ENCODE results near the gene ABCC9.

Gene ABCC9

GRCh38 chr12:21950649-21951048 is 9.4 kb upstream of the ABCC9 start:
- TF ChIP-seq CTBP1 (IDR thresholded peaks at IDR 0.05; ENCODE audit: borderline replicate concordance) (no peak), HDGF (IDR thresholded peaks at IDR 0.05; ENCODE audit: borderline replicate concordance) (no peak), FOXM1 (IDR thresholded peaks at IDR 0.05; ENCODE audit: borderline replicate concordance) (no peak), FOXA1 (IDR thresholded peaks at IDR 0.05) (no peak), FOXK2 (IDR thresholded peaks at IDR 0.05) (no peak), SP1 (IDR thresholded peaks at IDR 0.05) (no peak), SUZ12 (IDR thresholded peaks at IDR 0.05) (no peak), ELF4 (IDR thresholded peaks at IDR 0.05) (no peak)
- ChIA-PET POLR2A (no interaction called here), CTCF (no interaction called here)
- no peak for DNase-seq (ENCODE audit: extremely low spot score)

DNA sequence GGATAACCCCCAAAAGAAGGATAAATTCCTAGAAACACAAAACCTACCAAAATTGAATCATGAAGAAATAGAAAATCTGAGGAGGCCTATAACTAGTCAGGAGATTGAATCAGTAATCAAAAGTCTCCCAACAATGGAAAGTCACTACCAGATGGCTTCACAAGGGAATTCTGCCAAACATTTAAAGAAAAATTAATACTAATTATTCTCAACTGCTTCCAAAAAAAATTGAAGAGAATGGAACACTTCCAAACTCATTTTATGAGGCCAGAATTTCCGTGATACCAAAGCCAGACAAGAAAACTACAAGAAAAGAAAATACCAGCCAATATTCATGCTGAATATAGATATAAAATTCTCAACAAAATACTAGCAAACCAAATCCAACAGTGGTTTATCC is 7.8 kb upstream of the ABCC9 start:
- ChIA-PET CTCF (no interaction called here), POLR2A (no interaction called here)

DNA sequence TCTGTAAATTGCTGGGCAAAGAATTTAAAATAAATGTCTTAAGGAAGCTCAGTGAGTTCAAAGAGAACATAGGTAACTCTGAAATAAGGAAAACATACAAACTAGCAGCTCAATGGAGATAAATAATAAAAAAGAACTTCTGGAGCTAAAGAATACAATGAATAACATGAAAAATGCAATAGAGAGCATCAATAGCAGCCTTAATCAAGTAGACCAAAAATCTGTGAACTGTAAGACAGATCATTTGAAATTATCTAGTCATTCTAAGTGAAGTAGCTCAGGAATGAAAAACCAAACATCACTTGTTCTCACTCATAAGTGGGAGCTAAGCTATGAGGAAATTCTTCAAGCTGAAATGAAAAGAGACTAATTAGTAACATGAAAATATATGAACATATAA is 5.8 kb upstream of the ABCC9 start:
- ChIA-PET CTCF (no interaction called here), POLR2A (no interaction called here)
- TF ChIP-seq ARNT (IDR thresholded peaks at IDR 0.05) (no peak), TARDBP (IDR thresholded peaks at IDR 0.05) (no peak), SUZ12 (IDR thresholded peaks at IDR 0.05) (no peak), NFRKB (IDR thresholded peaks at IDR 0.05) (no peak), HDGF (IDR thresholded peaks at IDR 0.05; ENCODE audit: borderline replicate concordance) (no peak), FOXK2 (IDR thresholded peaks at IDR 0.05) (no peak), L3MBTL2 (conservative IDR thresholded peaks at IDR 0.05) (no peak), LEF1 (IDR thresholded peaks at IDR 0.05; ENCODE audit: borderline replicate concordance) (no peak), FOXM1 (IDR thresholded peaks at IDR 0.05; ENCODE audit: borderline replicate concordance) (no peak), BHLHE40 (IDR thresholded peaks at IDR 0.05; ENCODE audit: borderline replicate concordance) (no peak), SP1 (IDR thresholded peaks at IDR 0.05) (no peak), FOXA1 (IDR thresholded peaks at IDR 0.05) (no peak), ELF4 (IDR thresholded peaks at IDR 0.05) (no peak), CTBP1 (IDR thresholded peaks at IDR 0.05; ENCODE audit: borderline replicate concordance) (no peak), ZNF384 (IDR thresholded peaks at IDR 0.05) (no peak)
- TF ChIP-seq, protein P1, sequence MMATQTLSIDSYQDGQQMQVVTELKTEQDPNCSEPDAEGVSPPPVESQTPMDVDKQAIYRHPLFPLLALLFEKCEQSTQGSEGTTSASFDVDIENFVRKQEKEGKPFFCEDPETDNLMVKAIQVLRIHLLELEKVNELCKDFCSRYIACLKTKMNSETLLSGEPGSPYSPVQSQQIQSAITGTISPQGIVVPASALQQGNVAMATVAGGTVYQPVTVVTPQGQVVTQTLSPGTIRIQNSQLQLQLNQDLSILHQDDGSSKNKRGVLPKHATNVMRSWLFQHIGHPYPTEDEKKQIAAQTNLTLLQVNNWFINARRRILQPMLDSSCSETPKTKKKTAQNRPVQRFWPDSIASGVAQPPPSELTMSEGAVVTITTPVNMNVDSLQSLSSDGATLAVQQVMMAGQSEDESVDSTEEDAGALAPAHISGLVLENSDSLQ (IDR thresholded peaks at IDR 0.05), result no peak

More for the DNA sequence above, 7.8 kb upstream of the ABCC9 start:
- DNase-seq (ENCODE audit: extremely low spot score), result no peak
- TF ChIP-seq FOXA1 (IDR thresholded peaks at IDR 0.05), result no peak
- TF ChIP-seq ZNF384 (IDR thresholded peaks at IDR 0.05), result no peak
- no peak for TF ChIP-seq SP1 (IDR thresholded peaks at IDR 0.05)
- no peak for TF ChIP-seq TARDBP (IDR thresholded peaks at IDR 0.05)
- TF ChIP-seq L3MBTL2 (conservative IDR thresholded peaks at IDR 0.05), result no peak
- no peak for TF ChIP-seq FOXK2 (IDR thresholded peaks at IDR 0.05)
- no peak for TF ChIP-seq SUZ12 (IDR thresholded peaks at IDR 0.05)
- no peak for TF ChIP-seq NFRKB (IDR thresholded peaks at IDR 0.05)
- no peak for TF ChIP-seq ELF4 (IDR thresholded peaks at IDR 0.05)
- no peak for TF ChIP-seq FOXM1 (IDR thresholded peaks at IDR 0.05; ENCODE audit: borderline replicate concordance)
- no peak for TF ChIP-seq BHLHE40 (IDR thresholded peaks at IDR 0.05; ENCODE audit: borderline replicate concordance)
- TF ChIP-seq, protein P1 (IDR thresholded peaks at IDR 0.05), result no peak
- TF ChIP-seq CTBP1 (IDR thresholded peaks at IDR 0.05; ENCODE audit: borderline replicate concordance), result no peak
- TF ChIP-seq ARNT (IDR thresholded peaks at IDR 0.05), result no peak
- TF ChIP-seq HDGF (IDR thresholded peaks at IDR 0.05; ENCODE audit: borderline replicate concordance), result no peak

GRCh38 chr12:21945002-21945401 is 3.8 kb upstream of the ABCC9 start:
- no peak for DNase-seq (ENCODE audit: extremely low spot score)
- TF ChIP-seq CTBP1 (IDR thresholded peaks at IDR 0.05; ENCODE audit: borderline replicate concordance) (no peak), LEF1 (IDR thresholded peaks at IDR 0.05; ENCODE audit: borderline replicate concordance) (no peak)
- ChIA-PET CTCF (no interaction called here), POLR2A (no interaction called here)

More for the DNA sequence above, 5.8 kb upstream of the ABCC9 start:
- DNase-seq (ENCODE audit: extremely low spot score), result no peak

GRCh38 chr12:21942377-21942703 is 1.1 kb upstream of the ABCC9 start:
- POLR2A ChIA-PET, result interaction anchor here (0.6 kb wide), 1 partner anchor 147 kb away, joined by 3 read pairs; no protein-coding TSS in a partner anchor
- DNase-seq (ENCODE audit: extremely low spot score), result no peak
- TF ChIP-seq CTBP1 (IDR thresholded peaks at IDR 0.05; ENCODE audit: borderline replicate concordance) (no peak), FOXM1 (IDR thresholded peaks at IDR 0.05; ENCODE audit: borderline replicate concordance) (no peak), ARNT (IDR thresholded peaks at IDR 0.05) (no peak), FOXA1 (IDR thresholded peaks at IDR 0.05) (no peak), ZNF384 (IDR thresholded peaks at IDR 0.05) (no peak), L3MBTL2 (conservative IDR thresholded peaks at IDR 0.05) (no peak), NFRKB (IDR thresholded peaks at IDR 0.05) (no peak), ELF4 (IDR thresholded peaks at IDR 0.05) (no peak), BHLHE40 (IDR thresholded peaks at IDR 0.05; ENCODE audit: borderline replicate concordance) (no peak)
- TF ChIP-seq, protein P1 (IDR thresholded peaks at IDR 0.05), result no peak
- CTCF ChIA-PET, result no interaction called here

GRCh38 chr12:21941506-21942376 is 515 bp upstream of the ABCC9 start:
- CTCF ChIA-PET, result no interaction called here
- TF ChIP-seq ARNT (IDR thresholded peaks at IDR 0.05), result no peak
- peak; percentile 56 for TF ChIP-seq L3MBTL2 (conservative IDR thresholded peaks at IDR 0.05)
- POLR2A ChIA-PET, result interaction anchor here (0.6 to 1.7 kb wide), 3 partner anchors 105 to 167 kb away, joined by 3 to 7 read pairs (median 3); partner anchors contain the start of genes CMAS and KCNJ8
- DNase-seq (ENCODE audit: extremely low spot score), result peak; percentile 38

All from HEK293T (cell line).